Activated T-cell treated with anti-CD3 and anti-CD28 coated beads, Interleukin-2, amount 50 U/mL, for 72 hours (primary cell): Measurements from ENCODE around the gene DCLK1. TPM values are rescaled to one million over a fixed set of nuclear protein-coding genes. Genes with fewer than 3 reads are reported as not detected.

ENCODE experiments used
- ATAC-seq, 2 donors: fragments of 150-1000 bp; cut with Tn5 transposase; replicated peaks in 1 of 2; 2 replicates each; pipeline ENCODE4 v1.10.0; 2021; ENCODE audit warnings: moderate library complexity in 2 of 2, mild to moderate bottlenecking in 1 of 2
- DNase-seq, 2 donors: peaks; one replicate each; pipeline ENCODE4 v3.0.0; 2021 to 2022; ENCODE audit warnings: mixed read lengths in 1 of 2
- H3K27ac Mint-ChIP-seq: one replicate; pipeline ENCODE4 v1.8.0; 2022; ENCODE audit warnings: mild to moderate bottlenecking, moderate library complexity, mixed read lengths
- H3K27me3 Mint-ChIP-seq: one replicate; pipeline ENCODE4 v1.8.0; 2022; ENCODE audit warnings: low read depth, mixed read lengths
- H3K36me3 Mint-ChIP-seq, 2 donors: one replicate each; pipeline ENCODE4 v1.8.0; 2022; ENCODE audit warnings: mixed read lengths in 2 of 2, mild to moderate bottlenecking in 1 of 2; ENCODE audit not compliant: insufficient read depth in 2 of 2
- H3K4me1 Mint-ChIP-seq: one replicate; pipeline ENCODE4 v1.8.0; 2022; ENCODE audit warnings: low read depth, mixed read lengths
- H3K4me3 Mint-ChIP-seq, 2 donors: one replicate each; pipeline ENCODE4 v1.8.0; 2022; ENCODE audit warnings: mild to moderate bottlenecking in 2 of 2, mixed read lengths in 2 of 2, moderate library complexity in 2 of 2
- H3K9me3 Mint-ChIP-seq, 2 donors: one replicate each; pipeline ENCODE4 v1.8.0; 2022; ENCODE audit warnings: mixed read lengths in 2 of 2
- total RNA-seq, 2 donors: library from RNA; stranded (reverse); gene quantifications; one replicate each; pipeline ENCODE4 v1.2.3, GENCODE V29; 2022

DCLK1 gene
- total RNA-seq, 2 donors from 2014 or later, result not detected

DNA sequence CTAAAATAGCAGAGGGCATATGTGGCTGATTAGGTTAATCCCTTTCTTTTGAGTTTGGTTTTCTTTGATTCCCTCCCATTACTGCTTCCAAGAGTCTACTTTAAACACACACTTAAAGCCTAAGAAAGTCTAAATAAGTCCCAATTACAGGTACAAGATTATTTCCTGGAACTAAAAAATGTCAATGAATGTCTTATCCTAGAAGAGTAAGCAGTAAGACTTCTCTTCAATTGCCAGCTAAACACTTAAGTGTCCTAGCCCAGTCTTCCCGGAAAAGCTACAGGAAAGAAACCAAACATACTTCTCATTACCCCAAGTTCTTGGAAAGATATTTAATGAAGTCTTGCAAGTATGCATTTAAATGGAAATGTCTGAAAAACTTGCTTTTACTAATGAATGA lies 233.1 kb downstream of the DCLK1 start:
- H3K9me3 Mint-ChIP-seq, result peaks cover 2 to 4% of the 10 kb centered on the region in 2 donors
- no peak for DNase-seq
- no peak overlapping the region for H3K27ac Mint-ChIP-seq
- H3K4me1 Mint-ChIP-seq, result no peaks in the 10 kb centered on the region
- no peaks in the 10 kb centered on the region for H3K27me3 Mint-ChIP-seq
- no peak overlapping the region for H3K4me3 Mint-ChIP-seq
- ATAC-seq, result no peak
- no peaks in the 10 kb centered on the region for H3K36me3 Mint-ChIP-seq

- Mint-ChIP-seq H3K9me3 (peaks cover 2 to 4% of the 10 kb centered on the region in 2 donors), H3K27ac (no peak overlapping the region), H3K4me3 (no peak overlapping the region), H3K36me3 (no peaks in the 10 kb centered on the region), H3K4me1 (no peaks in the 10 kb centered on the region), H3K27me3 (no peaks in the 10 kb centered on the region)
- no peak for DNase-seq
- ATAC-seq, result no peak
These were observed 236.5 kb downstream of the DCLK1 start for GRCh38 chr13:35894636-35895035.

- H3K36me3 Mint-ChIP-seq, result no peaks in the 10 kb centered on the region
- H3K27ac Mint-ChIP-seq, result no peak overlapping the region
- ATAC-seq (no peak), DNase-seq (no peak)
- H3K9me3 Mint-ChIP-seq, result peaks cover 0 to 2% of the 10 kb centered on the region in 2 donors
- H3K4me3 Mint-ChIP-seq, result no peak overlapping the region
- no peaks in the 10 kb centered on the region for H3K4me1 Mint-ChIP-seq
- no peaks in the 10 kb centered on the region for H3K27me3 Mint-ChIP-seq
These were observed 238.1 kb downstream of the DCLK1 start for GRCh38 chr13:35892837-35893814.

DNA sequence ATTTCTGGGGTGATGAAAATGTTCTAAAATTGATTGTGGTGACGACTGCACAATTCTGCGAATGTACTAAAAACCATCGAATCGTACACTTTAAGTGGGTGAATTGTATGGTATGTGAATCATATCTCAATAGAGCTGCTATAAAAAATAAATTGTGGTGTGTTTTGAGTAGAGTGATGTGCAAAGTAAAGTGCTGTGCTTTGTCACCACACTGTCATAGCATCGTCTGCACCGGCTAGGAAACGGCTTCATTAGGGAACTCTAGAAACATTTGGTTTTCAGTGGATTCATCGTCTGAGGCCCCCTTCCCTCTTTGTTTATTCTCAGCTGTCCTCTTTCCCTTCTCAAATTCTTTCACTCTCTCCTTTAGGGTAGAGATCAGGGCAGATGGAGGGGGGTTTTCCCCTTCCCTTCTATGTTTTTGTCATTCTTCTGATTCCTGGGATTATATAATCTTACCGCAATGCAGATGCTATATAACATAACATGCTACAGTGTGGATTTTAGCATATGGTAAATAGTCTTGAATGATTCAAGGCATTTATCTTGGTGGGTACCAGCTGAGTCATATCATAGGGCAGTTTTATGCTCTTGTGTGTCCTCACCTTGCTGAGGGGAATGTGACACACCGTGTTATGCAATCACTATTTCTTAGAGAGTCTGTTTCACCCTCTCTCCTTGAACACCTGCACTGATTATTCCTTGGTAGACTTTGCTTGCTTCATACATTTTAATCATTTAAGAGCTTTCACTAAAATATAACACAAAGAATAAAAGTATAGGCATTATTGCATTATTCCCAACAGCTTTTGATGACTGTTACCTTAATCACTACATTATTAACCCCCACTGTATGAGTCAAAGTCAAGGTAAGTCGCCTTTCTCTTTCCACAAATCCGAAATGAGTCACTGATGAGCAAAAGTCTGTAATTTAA lies 239.4 kb downstream of the DCLK1 start:
- Mint-ChIP-seq H3K9me3 (peaks cover 0 to 1% of the 10 kb centered on the region in 2 donors), H3K27ac (no peak overlapping the region), H3K4me3 (no peak overlapping the region), H3K4me1 (no peaks in the 10 kb centered on the region), H3K36me3 (no peaks in the 10 kb centered on the region), H3K27me3 (no peaks in the 10 kb centered on the region)
- ATAC-seq (no peak), DNase-seq (no peak)

DNA sequence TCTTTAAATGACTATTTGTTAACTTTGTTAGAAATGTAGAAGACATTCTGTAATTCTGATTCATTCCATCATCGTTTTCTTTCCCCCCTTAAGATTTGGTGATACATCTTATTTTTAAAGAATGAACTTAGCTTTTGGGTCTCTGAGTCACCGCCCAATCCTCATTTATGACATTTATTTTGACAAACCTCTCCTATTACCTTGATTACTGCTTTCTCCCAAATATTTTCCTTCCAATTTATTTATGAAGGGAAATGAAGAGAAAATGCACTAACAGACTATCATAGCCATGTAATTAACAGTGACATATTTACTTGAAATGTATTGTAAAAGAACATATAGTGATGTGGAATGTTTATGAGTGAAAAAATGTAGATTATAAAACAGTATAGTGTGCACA lies 241.6 kb downstream of the DCLK1 start:
- Mint-ChIP-seq H3K9me3 (no peaks in the 10 kb centered on the region), H3K27ac (no peak overlapping the region), H3K4me3 (no peak overlapping the region), H3K36me3 (no peaks in the 10 kb centered on the region), H3K27me3 (no peaks in the 10 kb centered on the region), H3K4me1 (no peaks in the 10 kb centered on the region)
- ATAC-seq, result no peak
- no peak for DNase-seq

DNA sequence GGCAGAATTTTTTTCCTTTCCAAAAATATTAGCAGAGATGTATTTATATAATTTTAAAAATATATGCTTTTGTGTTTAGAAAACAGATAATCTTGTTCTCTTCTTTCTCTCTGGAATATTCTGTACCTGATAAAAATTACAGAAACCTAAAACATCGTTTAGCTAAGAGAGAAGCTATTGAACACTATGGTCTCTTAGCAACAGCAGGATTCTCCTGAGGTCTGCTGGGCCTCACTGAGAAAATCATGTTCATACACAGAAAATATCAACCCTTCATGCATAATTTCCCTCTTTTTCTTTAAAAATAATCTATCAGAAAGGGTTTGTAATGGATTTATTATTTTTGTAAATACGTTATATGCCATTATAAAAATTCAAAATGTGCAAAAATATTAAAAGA lies 242.2 kb downstream of the DCLK1 start:
- H3K27me3 Mint-ChIP-seq, result no peaks in the 10 kb centered on the region
- no peaks in the 10 kb centered on the region for H3K36me3 Mint-ChIP-seq
- H3K27ac Mint-ChIP-seq, result no peak overlapping the region
- ATAC-seq (no peak), DNase-seq (no peak)
- no peak overlapping the region for H3K4me3 Mint-ChIP-seq
- H3K9me3 Mint-ChIP-seq, result no peaks in the 10 kb centered on the region
- H3K4me1 Mint-ChIP-seq, result no peaks in the 10 kb centered on the region

- Mint-ChIP-seq H3K4me3 (no peak overlapping the region), H3K27me3 (no peaks in the 10 kb centered on the region), H3K9me3 (no peaks in the 10 kb centered on the region), H3K4me1 (no peaks in the 10 kb centered on the region), H3K27ac (no peak overlapping the region), H3K36me3 (no peaks in the 10 kb centered on the region)
- no peak for ATAC-seq
- DNase-seq, result no peak
These were observed 242.7 kb downstream of the DCLK1 start for GRCh38 chr13:35888457-35888883.

DNA sequence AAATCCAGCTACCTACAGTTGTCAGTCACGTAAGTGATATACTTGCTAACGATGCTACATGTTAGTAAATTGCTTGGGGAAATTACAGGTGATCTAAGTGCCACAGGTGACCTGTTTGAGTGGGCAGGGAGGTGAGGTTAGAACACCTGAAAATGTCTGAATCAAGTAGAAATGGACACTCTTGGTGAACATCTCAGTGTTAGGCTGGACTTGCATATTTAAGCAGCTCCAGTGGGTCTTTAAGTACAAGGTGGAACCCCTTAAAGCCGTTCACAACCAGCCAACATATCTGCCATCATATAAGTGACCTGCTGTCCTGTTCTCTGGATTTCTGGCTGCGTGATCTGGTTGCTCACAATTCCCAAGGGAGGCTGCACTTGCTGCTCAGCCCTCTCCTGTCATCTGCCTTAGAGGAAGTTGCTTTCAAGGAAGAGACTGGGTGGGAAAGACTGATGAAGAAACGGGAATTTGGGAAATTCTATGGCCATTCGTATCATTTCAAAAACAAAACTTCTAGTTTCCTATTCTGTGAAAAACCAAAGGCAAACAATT lies 244.0 kb downstream of the DCLK1 start:
- peaks cover 2% of the 10 kb centered on the region in 2 donors for H3K9me3 Mint-ChIP-seq
- no peaks in the 10 kb centered on the region for H3K27me3 Mint-ChIP-seq
- DNase-seq (no peak), ATAC-seq (no peak)
- no peaks in the 10 kb centered on the region for H3K4me1 Mint-ChIP-seq
- H3K27ac Mint-ChIP-seq, result no peak overlapping the region
- no peaks in the 10 kb centered on the region for H3K36me3 Mint-ChIP-seq
- no peak overlapping the region for H3K4me3 Mint-ChIP-seq

DNA sequence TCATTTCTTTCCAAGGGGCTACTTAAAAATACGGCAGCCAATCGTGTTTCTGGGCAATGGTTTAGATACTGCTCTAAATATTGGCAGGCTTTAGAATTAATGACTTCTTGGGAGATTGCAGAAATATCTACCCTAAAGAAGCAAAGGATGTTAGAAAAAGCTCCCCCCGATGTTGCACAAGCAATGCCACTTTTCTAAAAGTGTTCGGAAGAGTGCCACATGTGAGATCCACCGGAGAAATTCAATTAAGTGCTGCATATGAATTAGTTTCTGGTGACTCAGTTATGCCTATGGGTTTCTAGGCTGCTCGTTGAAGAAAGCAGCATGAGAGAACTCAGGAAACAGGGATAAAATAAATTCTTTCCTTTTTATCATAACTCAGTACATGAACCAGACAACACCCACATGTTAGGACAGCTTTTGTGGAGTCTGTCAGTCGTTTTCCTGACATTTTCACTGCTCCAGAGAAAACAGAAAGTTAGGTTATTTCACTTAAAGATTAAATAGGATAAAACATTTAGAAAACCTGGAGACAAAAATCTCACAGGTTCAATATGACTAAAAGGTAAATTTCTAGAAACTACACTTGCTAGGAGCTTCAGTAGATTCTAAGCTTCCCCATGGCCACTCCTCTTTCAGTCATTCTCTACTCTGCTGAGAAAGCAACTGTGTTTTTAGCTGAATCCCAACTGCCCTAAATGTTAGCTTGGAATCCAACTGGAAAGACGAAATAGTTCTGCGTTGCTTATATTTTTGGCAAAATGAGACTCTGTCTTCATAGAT lies 244.7 kb downstream of the DCLK1 start:
- Mint-ChIP-seq H3K36me3 (no peaks in the 10 kb centered on the region), H3K27ac (no peak overlapping the region), H3K9me3 (peaks cover 2 to 4% of the 10 kb centered on the region in 2 donors), H3K4me3 (no peak overlapping the region), H3K27me3 (no peaks in the 10 kb centered on the region), H3K4me1 (no peaks in the 10 kb centered on the region)
- DNase-seq (no peak), ATAC-seq (no peak)

GRCh38 chr13:35884211-35884760 lies 246.9 kb downstream of the DCLK1 start:
- ATAC-seq (no peak), DNase-seq (no peak)
- Mint-ChIP-seq H3K27ac (no peak overlapping the region), H3K4me1 (no peaks in the 10 kb centered on the region), H3K4me3 (no peak overlapping the region), H3K36me3 (no peaks in the 10 kb centered on the region), H3K27me3 (no peaks in the 10 kb centered on the region), H3K9me3 (peaks cover 2 to 4% of the 10 kb centered on the region in 2 donors)

- no peak overlapping the region for H3K4me3 Mint-ChIP-seq
- no peak overlapping the region for H3K27ac Mint-ChIP-seq
These were observed 248.3 kb downstream of the DCLK1 start for GRCh38 chr13:35882722-35883497.

More at GRCh38 chr13:35882722-35883497, 248.3 kb downstream of the DCLK1 start:
- H3K36me3 Mint-ChIP-seq, result no peaks in the 10 kb centered on the region
- DNase-seq, result no peak
- no peak for ATAC-seq
- peaks cover 2 to 4% of the 10 kb centered on the region in 2 donors for H3K9me3 Mint-ChIP-seq
- H3K27me3 Mint-ChIP-seq, result no peaks in the 10 kb centered on the region
- H3K4me1 Mint-ChIP-seq, result no peaks in the 10 kb centered on the region
